Measurements from ENCODE around the gene DYRK1B.
"Not testable (repeated sequence)": the region's sequence is repeated elsewhere in the genome, so short reads cannot be mapped to it uniquely, and the experiment has no call there.

Gene DYRK1B

GRCh38 chr19:39833464-39834286 is at the start of gene DYRK1B:
Gene DYRK1B, minus strand, starts transcription at chr19:39834162. Its CDS starts 2,295 bp downstream, at chr19:39831867.
- peak; percentile 99 for DNase-seq

- DNase-seq = not testable (repeated sequence)
These were observed 48.7 kb upstream of the DYRK1B start for GRCh38 chr19:39882645-39883044.

- peak; percentile 44 for DNase-seq
These were observed 47.6 kb upstream of the DYRK1B start for GRCh38 chr19:39881495-39882110.

GRCh38 chr19:39880241-39880640 is 46.3 kb upstream of the DYRK1B start:
- not testable (repeated sequence) for DNase-seq

GRCh38 chr19:39879796-39880195 is 45.8 kb upstream of the DYRK1B start:
- DNase-seq = not testable (repeated sequence)

- DNase-seq = not testable (repeated sequence)
These were observed 44.9 kb upstream of the DYRK1B start for GRCh38 chr19:39878866-39879265.

GRCh38 chr19:39878398-39878797 is 44.4 kb upstream of the DYRK1B start:
- DNase-seq = no peak

- DNase-seq = not testable (repeated sequence)
These were observed 44.0 kb upstream of the DYRK1B start for GRCh38 chr19:39877982-39878381.

GRCh38 chr19:39877488-39877887 is 43.5 kb upstream of the DYRK1B start:
- DNase-seq = peak; percentile 63

- not testable (repeated sequence) for DNase-seq
These were observed 42.5 kb upstream of the DYRK1B start for GRCh38 chr19:39876486-39876885.

- not testable (repeated sequence) for DNase-seq
These were observed 41.5 kb upstream of the DYRK1B start for GRCh38 chr19:39875401-39875864.

- DNase-seq = no peak
These were observed 40.4 kb upstream of the DYRK1B start for GRCh38 chr19:39874404-39874803.

- DNase-seq = no peak
These were observed 39.4 kb upstream of the DYRK1B start for GRCh38 chr19:39873385-39873784.

GRCh38 chr19:39871886-39872866 is 38.2 kb upstream of the DYRK1B start:
- no peak for DNase-seq

GRCh38 chr19:39871362-39871761 is 37.4 kb upstream of the DYRK1B start:
- no peak for DNase-seq

GRCh38 chr19:39870171-39870971 is 36.4 kb upstream of the DYRK1B start:
- no peak for DNase-seq

GRCh38 chr19:39867952-39868351 is 34.0 kb upstream of the DYRK1B start:
- no peak for DNase-seq

- no peak for DNase-seq
These were observed 33.2 kb upstream of the DYRK1B start for GRCh38 chr19:39867133-39867532.

GRCh38 chr19:39865953-39866352 is 32.0 kb upstream of the DYRK1B start:
- no peak for DNase-seq

- DNase-seq = no peak
These were observed 31.2 kb upstream of the DYRK1B start for GRCh38 chr19:39865186-39865585.

- no peak for DNase-seq
These were observed 30.2 kb upstream of the DYRK1B start for GRCh38 chr19:39864118-39864517.

- DNase-seq = peak; percentile 81
These were observed 24.6 kb upstream of the DYRK1B start for GRCh38 chr19:39858541-39858940.
